ENCODE measurements around the gene AKR1C1. TPM values are rescaled to one million over a fixed set of nuclear protein-coding genes. Genes with fewer than 3 reads are reported as not detected.

Gene AKR1C1
- total and polyA plus RNA-seq, 2 donors (not counting 1 experiment from before 2014, with no cell fraction given): 118 to 154 TPM

- no peaks in the 10 kb centered on the region for H3K36me3 ChIP-seq (ENCODE audit: control insufficient read depth, insufficient read depth, low read length)
- H4K20me1 ChIP-seq (ENCODE audit: control insufficient read depth, extremely low read depth, insufficient read depth, low read length): no peaks in the 10 kb centered on the region
- no peak overlapping the region for H3K4me2 ChIP-seq (ENCODE audit: extremely low read depth, insufficient read depth, low read length)
- no peak overlapping the region for H3K27ac ChIP-seq (ENCODE audit: insufficient read depth, low read length)
- H3K9me3 ChIP-seq (ENCODE audit: control insufficient read depth, insufficient read depth, low read depth, low read length): no peaks in the 10 kb centered on the region
- no peak for TF ChIP-seq EZH2 (IDR thresholded peaks at IDR 0.05; ENCODE audit: low read length, missing control alignments)
- no peak for TF ChIP-seq CTCF (conservative IDR thresholded peaks at IDR 0.05 in 1 of 2, IDR thresholded peaks at IDR 0.05 in 1 of 2; ENCODE audit: low read depth in 1 of 2, low read length in 2 of 2)
- no peaks in the 10 kb centered on the region for H3K79me2 ChIP-seq (ENCODE audit: control insufficient read depth, insufficient read depth, low read length)
- no peak overlapping the region for H2AFZ ChIP-seq (ENCODE audit: low read length)
- no peak for DNase-seq (ENCODE audit: low read depth in 2 of 2)
- H3K4me3 ChIP-seq (replicated peaks in 1 of 4; ENCODE audit: control extremely low read depth in 1 of 4, insufficient read depth in 1 of 4, low read depth in 3 of 4, low read length in 4 of 4): no peak overlapping the region
- H3K27me3 ChIP-seq (ENCODE audit: control insufficient read depth, insufficient read depth, low read length): no peaks in the 10 kb centered on the region
- H3K9ac ChIP-seq (ENCODE audit: insufficient read depth, low read length): no peak overlapping the region
- H3K4me1 ChIP-seq (ENCODE audit: control insufficient read depth, extremely low read depth, insufficient read depth, low read length): no peaks in the 10 kb centered on the region
Measured at GRCh38 chr10:4931587-4931986, 31.6 kb upstream of the AKR1C1 start.

- Histone ChIP-seq H3K79me2 (ENCODE audit: control insufficient read depth, insufficient read depth, low read length) (no peaks in the 10 kb centered on the region), H3K4me1 (ENCODE audit: control insufficient read depth, extremely low read depth, insufficient read depth, low read length) (no peaks in the 10 kb centered on the region), H3K4me2 (ENCODE audit: extremely low read depth, insufficient read depth, low read length) (no peak overlapping the region), H3K27ac (ENCODE audit: insufficient read depth, low read length) (no peak overlapping the region), H3K27me3 (ENCODE audit: control insufficient read depth, insufficient read depth, low read length) (no peaks in the 10 kb centered on the region), H3K36me3 (ENCODE audit: control insufficient read depth, insufficient read depth, low read length) (no peaks in the 10 kb centered on the region), H3K9ac (ENCODE audit: insufficient read depth, low read length) (no peak overlapping the region), H4K20me1 (ENCODE audit: control insufficient read depth, extremely low read depth, insufficient read depth, low read length) (no peaks in the 10 kb centered on the region), H2AFZ (ENCODE audit: low read length) (no peak overlapping the region), H3K9me3 (ENCODE audit: control insufficient read depth, insufficient read depth, low read depth, low read length) (no peaks in the 10 kb centered on the region), H3K4me3 (replicated peaks in 1 of 4; ENCODE audit: control extremely low read depth in 1 of 4, insufficient read depth in 1 of 4, low read depth in 3 of 4, low read length in 4 of 4) (no peak overlapping the region)
- DNase-seq (ENCODE audit: low read depth in 2 of 2): no peak
- TF ChIP-seq EZH2 (IDR thresholded peaks at IDR 0.05; ENCODE audit: low read length, missing control alignments) (no peak), CTCF (conservative IDR thresholded peaks at IDR 0.05 in 1 of 2, IDR thresholded peaks at IDR 0.05 in 1 of 2; ENCODE audit: low read depth in 1 of 2, low read length in 2 of 2) (no peak)
Measured at GRCh38 chr10:4934391-4934987, 28.7 kb upstream of the AKR1C1 start.

- Histone ChIP-seq H2AFZ (ENCODE audit: low read length) (no peak overlapping the region), H3K27ac (ENCODE audit: insufficient read depth, low read length) (no peak overlapping the region), H3K4me2 (ENCODE audit: extremely low read depth, insufficient read depth, low read length) (no peak overlapping the region), H3K79me2 (ENCODE audit: control insufficient read depth, insufficient read depth, low read length) (no peaks in the 10 kb centered on the region), H3K9ac (ENCODE audit: insufficient read depth, low read length) (no peak overlapping the region), H3K9me3 (ENCODE audit: control insufficient read depth, insufficient read depth, low read depth, low read length) (no peaks in the 10 kb centered on the region), H3K4me3 (replicated peaks in 1 of 4; ENCODE audit: control extremely low read depth in 1 of 4, insufficient read depth in 1 of 4, low read depth in 3 of 4, low read length in 4 of 4) (no peak overlapping the region), H4K20me1 (ENCODE audit: control insufficient read depth, extremely low read depth, insufficient read depth, low read length) (no peaks in the 10 kb centered on the region), H3K27me3 (ENCODE audit: control insufficient read depth, insufficient read depth, low read length) (no peaks in the 10 kb centered on the region), H3K4me1 (ENCODE audit: control insufficient read depth, extremely low read depth, insufficient read depth, low read length) (no peaks in the 10 kb centered on the region), H3K36me3 (ENCODE audit: control insufficient read depth, insufficient read depth, low read length) (no peaks in the 10 kb centered on the region)
- TF ChIP-seq EZH2 (IDR thresholded peaks at IDR 0.05; ENCODE audit: low read length, missing control alignments): no peak
- no peak for TF ChIP-seq CTCF (conservative IDR thresholded peaks at IDR 0.05 in 1 of 2, IDR thresholded peaks at IDR 0.05 in 1 of 2; ENCODE audit: low read depth in 1 of 2, low read length in 2 of 2)
- DNase-seq (ENCODE audit: low read depth in 2 of 2): no peak
Measured at GRCh38 chr10:4937346-4937745, 25.9 kb upstream of the AKR1C1 start.
